ENCODE results near the gene CIB2.

DNA sequence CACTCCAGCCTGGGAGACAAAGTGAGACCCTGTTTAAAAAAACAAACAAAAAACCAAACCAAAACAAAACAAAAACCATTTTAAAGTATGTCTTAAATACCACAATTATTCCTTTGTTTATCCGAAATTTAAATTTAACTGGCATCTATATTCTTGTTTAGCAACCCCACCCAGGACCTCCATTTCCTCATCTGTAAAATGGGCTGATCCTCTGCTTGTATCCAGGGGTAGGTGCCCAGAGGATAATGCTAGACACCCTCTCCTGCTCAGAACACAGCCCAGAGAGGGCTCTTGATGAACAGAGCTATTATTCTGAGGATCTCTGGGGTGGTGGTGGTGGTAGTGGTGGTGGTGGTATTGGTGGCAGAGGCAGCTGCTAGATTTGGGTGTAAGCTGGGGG, 29.0 kb downstream of the CIB2 start:
- TF ChIP-seq, protein P1, sequence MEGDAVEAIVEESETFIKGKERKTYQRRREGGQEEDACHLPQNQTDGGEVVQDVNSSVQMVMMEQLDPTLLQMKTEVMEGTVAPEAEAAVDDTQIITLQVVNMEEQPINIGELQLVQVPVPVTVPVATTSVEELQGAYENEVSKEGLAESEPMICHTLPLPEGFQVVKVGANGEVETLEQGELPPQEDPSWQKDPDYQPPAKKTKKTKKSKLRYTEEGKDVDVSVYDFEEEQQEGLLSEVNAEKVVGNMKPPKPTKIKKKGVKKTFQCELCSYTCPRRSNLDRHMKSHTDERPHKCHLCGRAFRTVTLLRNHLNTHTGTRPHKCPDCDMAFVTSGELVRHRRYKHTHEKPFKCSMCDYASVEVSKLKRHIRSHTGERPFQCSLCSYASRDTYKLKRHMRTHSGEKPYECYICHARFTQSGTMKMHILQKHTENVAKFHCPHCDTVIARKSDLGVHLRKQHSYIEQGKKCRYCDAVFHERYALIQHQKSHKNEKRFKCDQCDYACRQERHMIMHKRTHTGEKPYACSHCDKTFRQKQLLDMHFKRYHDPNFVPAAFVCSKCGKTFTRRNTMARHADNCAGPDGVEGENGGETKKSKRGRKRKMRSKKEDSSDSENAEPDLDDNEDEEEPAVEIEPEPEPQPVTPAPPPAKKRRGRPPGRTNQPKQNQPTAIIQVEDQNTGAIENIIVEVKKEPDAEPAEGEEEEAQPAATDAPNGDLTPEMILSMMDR (conservative IDR thresholded peaks at IDR 0.05): no peak
- no peak for TF ChIP-seq EZH2 (IDR thresholded peaks at IDR 0.05; ENCODE audit: low read depth)

Measured in PC-9 (cell line).